H9 (cell line): ENCODE data around the gene TMEM204. TPM values are rescaled to one million over a fixed set of nuclear protein-coding genes. Genes with fewer than 3 reads are reported as not detected.

Source experiments
- DNase-seq: peaks from one replicate; pipeline ENCODE4 v3.0.0-alpha.2; 2017
- H2AFZ ChIP-seq: one replicate; pipeline ENCODE4 v1.6.1; 2013; ENCODE audit warnings: mild to moderate bottlenecking, low read length, control low read depth, moderate library complexity
- H2AK5ac ChIP-seq: 2 replicates; pipeline ENCODE4 v1.6.1; 2013; ENCODE audit warnings: low read length, control low read depth, mixed read lengths; ENCODE audit not compliant: insufficient read length
- H2BK120ac ChIP-seq: one replicate; pipeline ENCODE4 v1.6.1; 2013; ENCODE audit warnings: low read depth, mild to moderate bottlenecking, low read length, control low read depth, inconsistent platforms; ENCODE audit not compliant: poor library complexity, severe bottlenecking
- H2BK12ac ChIP-seq: 2 replicates; pipeline ENCODE4 v1.6.1; 2013; ENCODE audit warnings: low read length, control low read depth, mixed read lengths, low read depth; ENCODE audit not compliant: insufficient read length
- H2BK15ac ChIP-seq: 2 replicates; pipeline ENCODE4 v1.6.1; 2013; ENCODE audit warnings: low read depth, low read length, control low read depth
- H2BK20ac ChIP-seq: one replicate; pipeline ENCODE4 v1.6.1; 2013; ENCODE audit warnings: low read depth, mild to moderate bottlenecking, low read length, control low read depth, inconsistent platforms; ENCODE audit not compliant: poor library complexity, severe bottlenecking
- H2BK5ac ChIP-seq: 2 replicates; pipeline ENCODE4 v1.6.1; 2013; ENCODE audit warnings: low read length, control low read depth, mixed read lengths; ENCODE audit not compliant: insufficient read length
- H3K14ac ChIP-seq: 2 replicates; pipeline ENCODE4 v1.6.1; 2013; ENCODE audit warnings: low read length, control low read depth; ENCODE audit not compliant: insufficient read depth
- H3K18ac ChIP-seq: 2 replicates; pipeline ENCODE4 v1.6.1; 2013; ENCODE audit warnings: low read depth, mild to moderate bottlenecking, mixed read lengths, low read length, control low read depth; ENCODE audit not compliant: insufficient read length
- H3K23ac ChIP-seq: 2 replicates; pipeline ENCODE4 v1.6.1; 2013; ENCODE audit warnings: low read length, control low read depth, mixed read lengths, low read depth; ENCODE audit not compliant: insufficient read length
- H3K23me2 ChIP-seq: 2 replicates; pipeline ENCODE4 v1.6.1; 2013; ENCODE audit warnings: low read depth, mild to moderate bottlenecking, mixed read lengths, low read length, control low read depth; ENCODE audit not compliant: insufficient read length, poor library complexity, severe bottlenecking
- H3K27ac ChIP-seq: 2 replicates; pipeline ENCODE4 v1.5.1; 2013; ENCODE audit warnings: low read length, control low read depth, mixed read lengths, low read depth; ENCODE audit not compliant: insufficient read length
- H3K27me3 ChIP-seq: 2 replicates; pipeline ENCODE4 v1.6.1; 2013; ENCODE audit warnings: low read length, control low read depth, inconsistent platforms; ENCODE audit not compliant: insufficient read depth
- H3K4ac ChIP-seq: 2 replicates; pipeline ENCODE4 v1.6.1; 2013; ENCODE audit warnings: low read depth, mild to moderate bottlenecking, control low read depth, inconsistent platforms, low read length, moderate library complexity
- H3K4me1 ChIP-seq: 2 replicates; pipeline ENCODE4 v1.6.1; 2013; ENCODE audit warnings: low read length, control low read depth, inconsistent platforms; ENCODE audit not compliant: insufficient read depth
- H3K4me2 ChIP-seq: 2 replicates; pipeline ENCODE4 v1.6.1; 2013; ENCODE audit warnings: low read length, control low read depth, mixed read lengths; ENCODE audit not compliant: insufficient read length, insufficient read depth
- H3K56ac ChIP-seq: 2 replicates; pipeline ENCODE4 v1.6.1; 2013; ENCODE audit warnings: low read depth, mild to moderate bottlenecking, mixed read lengths, low read length, control low read depth; ENCODE audit not compliant: insufficient read length
- H3K79me1 ChIP-seq: 2 replicates; pipeline ENCODE4 v1.6.1; 2013; ENCODE audit warnings: low read depth, mild to moderate bottlenecking, moderate library complexity, low read length, control low read depth, inconsistent platforms; ENCODE audit not compliant: insufficient read depth, poor library complexity, severe bottlenecking
- H3K79me2 ChIP-seq: 2 replicates; pipeline ENCODE4 v1.6.1; 2013; ENCODE audit warnings: low read length, control low read depth, inconsistent platforms; ENCODE audit not compliant: insufficient read depth
- H3K9ac ChIP-seq: 2 replicates; pipeline ENCODE4 v1.6.1; 2013; ENCODE audit warnings: low read length, control low read depth, mixed read lengths; ENCODE audit not compliant: insufficient read length; ENCODE audit errors: extremely low read depth
- H3K9me3 ChIP-seq: one replicate; pipeline ENCODE4 v1.6.1; 2013; ENCODE audit warnings: low read depth, low read length, inconsistent platforms; ENCODE audit not compliant: control insufficient read depth
- H3T11ph ChIP-seq: one replicate; pipeline ENCODE4 v1.6.1; 2013; ENCODE audit warnings: mild to moderate bottlenecking, low read length, control low read depth, inconsistent platforms
- H4K20me1 ChIP-seq: one replicate; pipeline ENCODE4 v1.6.1; 2013; ENCODE audit not compliant: control insufficient read depth, insufficient read length, insufficient read depth
- H4K5ac ChIP-seq: 2 replicates; pipeline ENCODE4 v1.6.1; 2013; ENCODE audit warnings: low read depth, mild to moderate bottlenecking, mixed read lengths, low read length, control low read depth; ENCODE audit not compliant: insufficient read length
- H4K8ac ChIP-seq: replicated peaks from 2 replicates; pipeline ENCODE4 v1.6.1; 2013; ENCODE audit warnings: low read length, control low read depth, mixed read lengths, low read depth; ENCODE audit not compliant: insufficient read length
- H4K91ac ChIP-seq: 2 replicates; pipeline ENCODE4 v1.6.1; 2013; ENCODE audit warnings: low read depth, mild to moderate bottlenecking, moderate library complexity, mixed read lengths, low read length, control low read depth; ENCODE audit not compliant: insufficient read length
- H3K27ac Mint-ChIP-seq, 3 experiments: 2 replicates in 2 of 3; 3 replicates in 1 of 3; pipeline ENCODE4 v1.8.0; 2020 to 2021; ENCODE audit warnings: mixed read lengths in 3 of 3, mild to moderate bottlenecking in 1 of 3, moderate library complexity in 1 of 3
- H3K27me3 Mint-ChIP-seq: 2 replicates; pipeline ENCODE4 v1.8.0; 2021; ENCODE audit warnings: low read depth, mild to moderate bottlenecking, moderate library complexity, mixed read lengths
- H3K36me3 Mint-ChIP-seq, 3 experiments: 2 replicates in 2 of 3; 3 replicates in 1 of 3; pipeline ENCODE4 v1.8.0; 2020 to 2021; ENCODE audit warnings: low read depth in 3 of 3, mixed read lengths in 3 of 3; ENCODE audit not compliant: insufficient read depth in 1 of 3
- H3K4me1 Mint-ChIP-seq, 2 experiments: 2 replicates each; pipeline ENCODE4 v1.8.0; 2020; ENCODE audit warnings: mixed read lengths in 2 of 2
- H3K4me3 Mint-ChIP-seq, 2 experiments: 2 replicates in 1 of 2; 3 replicates in 1 of 2; pipeline ENCODE4 v1.8.0; 2020 to 2021; ENCODE audit warnings: mild to moderate bottlenecking in 2 of 2, mixed read lengths in 2 of 2, moderate library complexity in 1 of 2
- H3K9me3 Mint-ChIP-seq, 2 experiments: 2 replicates in 1 of 2; 3 replicates in 1 of 2; pipeline ENCODE4 v1.8.0; 2020; ENCODE audit warnings: mild to moderate bottlenecking in 2 of 2, mixed read lengths in 2 of 2, moderate library complexity in 1 of 2
- WGBS: extraction: QIAGEN DNeasy Blood & Tissue Kit; methylation state at CpG from one replicate; pipeline ENCODE4 v1.1.7; 2013; ENCODE audit warnings: missing lambda C conversion rate, low lambda C conversion rate, mixed read lengths; ENCODE audit not compliant: insufficient read length; ENCODE audit errors: extremely low coverage; 5-methylcytosine and 5-hydroxymethylcytosine counted together
- total RNA-seq: library from RNA; stranded (reverse); gene quantifications from 2 replicates; pipeline ENCODE4 v1.2.1, GENCODE V29; 2021
- TF ChIP-seq, protein P1 (sequence below): fragments of 200-600 bp; sonication (generic); conservative IDR thresholded peaks from 3 replicates; pipeline ENCODE4 v1.8.0; 2021; ENCODE audit warnings: antibody characterized with exemption, mild to moderate bottlenecking

Gene TMEM204
- total RNA-seq, 1 experiment from 2014 or later = not detected

GRCh38 chr16:1557576-1557975, 24.1 kb downstream of the TMEM204 start:
- Histone ChIP-seq H3K9ac (no peak overlapping the region), H3K23me2 (no peaks in the 10 kb centered on the region), H3K4me1 (no peaks in the 10 kb centered on the region), H2BK5ac (no peak overlapping the region), H3K79me2 (no peaks in the 10 kb centered on the region), H2BK120ac (no peak overlapping the region), H4K8ac (no peak overlapping the region), H3K27me3 (no peaks in the 10 kb centered on the region), H2BK15ac (no peak overlapping the region), H3K27ac (no peak overlapping the region), H3T11ph (no peak overlapping the region), H4K20me1 (no peaks in the 10 kb centered on the region), H3K56ac (no peak overlapping the region), H3K18ac (no peak overlapping the region), H4K91ac (no peak overlapping the region), H3K4me2 (no peak overlapping the region), H4K5ac (no peak overlapping the region), H3K23ac (no peak overlapping the region), H3K79me1 (no peaks in the 10 kb centered on the region), H3K4ac (no peak overlapping the region), H3K14ac (no peak overlapping the region), H2AFZ (no peak overlapping the region), H2BK20ac (no peak overlapping the region), H3K9me3 (no peaks in the 10 kb centered on the region), H2AK5ac (no peak overlapping the region), H2BK12ac (no peak overlapping the region)
- Mint-ChIP-seq H3K36me3 (peaks cover 10 to 46% (median 40%) of the 10 kb centered on the region in 3 experiments; a peak in 6 of 7 replicates), H3K27me3 (no peaks in the 10 kb centered on the region), H3K27ac (no peak overlapping the region), H3K4me1 (peaks cover 8 to 10% of the 10 kb centered on the region in 2 experiments; a peak in 3 of 4 replicates), H3K9me3 (no peaks in the 10 kb centered on the region), H3K4me3 (no peak overlapping the region)
- DNase-seq = no peak
- WGBS = no CpG with 5 or more reads among the region's 11 CpGs
- TF ChIP-seq, protein P1, sequence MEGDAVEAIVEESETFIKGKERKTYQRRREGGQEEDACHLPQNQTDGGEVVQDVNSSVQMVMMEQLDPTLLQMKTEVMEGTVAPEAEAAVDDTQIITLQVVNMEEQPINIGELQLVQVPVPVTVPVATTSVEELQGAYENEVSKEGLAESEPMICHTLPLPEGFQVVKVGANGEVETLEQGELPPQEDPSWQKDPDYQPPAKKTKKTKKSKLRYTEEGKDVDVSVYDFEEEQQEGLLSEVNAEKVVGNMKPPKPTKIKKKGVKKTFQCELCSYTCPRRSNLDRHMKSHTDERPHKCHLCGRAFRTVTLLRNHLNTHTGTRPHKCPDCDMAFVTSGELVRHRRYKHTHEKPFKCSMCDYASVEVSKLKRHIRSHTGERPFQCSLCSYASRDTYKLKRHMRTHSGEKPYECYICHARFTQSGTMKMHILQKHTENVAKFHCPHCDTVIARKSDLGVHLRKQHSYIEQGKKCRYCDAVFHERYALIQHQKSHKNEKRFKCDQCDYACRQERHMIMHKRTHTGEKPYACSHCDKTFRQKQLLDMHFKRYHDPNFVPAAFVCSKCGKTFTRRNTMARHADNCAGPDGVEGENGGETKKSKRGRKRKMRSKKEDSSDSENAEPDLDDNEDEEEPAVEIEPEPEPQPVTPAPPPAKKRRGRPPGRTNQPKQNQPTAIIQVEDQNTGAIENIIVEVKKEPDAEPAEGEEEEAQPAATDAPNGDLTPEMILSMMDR = no peak
